H1 (cell line): ENCODE data around the gene KIN. TPM values are rescaled to one million over a fixed set of nuclear protein-coding genes. Genes with fewer than 3 reads are reported as not detected.

ENCODE experiments used
- CTCF ChIA-PET: fragments of 300-600 bp; sonication (Branson Sonifier 250); formaldehyde crosslinking; loops from one replicate; lab custom pipeline; 2021; ENCODE audit not compliant: partially characterized antibody; lab: Charles Lee
- POLR2A ChIA-PET: fragments of 300-600 bp; sonication (Branson Sonifier 250); formaldehyde crosslinking; loops from one replicate; lab custom pipeline; 2021; ENCODE audit warnings: inconsistent platforms; ENCODE audit not compliant: partially characterized antibody; lab: Charles Lee
- DNase-seq, 2 experiments: peaks; one replicate each; pipeline versions ENCODE4 v3.0.0 to v3.0.0-alpha.2; 2010 to 2022; ENCODE audit warnings: low spot score in 2 of 2, low read depth in 1 of 2, mixed read lengths in 1 of 2
- FAIRE-seq: peaks from 2 replicates; lab custom pipeline; 2011; peaks lifted over from hg19 to GRCh38; lab: Jason Lieb, UNC
- H2AFZ ChIP-seq: 2 replicates; pipeline ENCODE4 v1.8.1; 2012; ENCODE audit warnings: low read length, inconsistent platforms
- H2AK5ac ChIP-seq: 2 replicates; pipeline ENCODE4 v1.6.1; 2013; ENCODE audit warnings: low read depth, low read length
- H2BK120ac ChIP-seq: replicated peaks from 2 replicates; pipeline ENCODE3; 2013; ENCODE audit warnings: low read depth, low read length, inconsistent platforms
- H2BK12ac ChIP-seq: 2 replicates; pipeline ENCODE4 v1.6.1; 2013; ENCODE audit warnings: low read depth, low read length
- H2BK15ac ChIP-seq: 2 replicates; pipeline ENCODE4 v1.6.1; 2013; ENCODE audit warnings: low read length
- H2BK20ac ChIP-seq: 2 replicates; pipeline ENCODE4 v1.6.1; 2013; ENCODE audit warnings: low read length
- H2BK5ac ChIP-seq: 2 replicates; pipeline ENCODE4 v1.6.1; 2013; ENCODE audit warnings: low read depth, low read length
- H3K14ac ChIP-seq: 2 replicates; pipeline ENCODE4 v1.6.1; 2013; ENCODE audit warnings: inconsistent platforms; ENCODE audit not compliant: insufficient read length
- H3K18ac ChIP-seq: 2 replicates; pipeline ENCODE4 v1.6.1; 2013; ENCODE audit warnings: low read length; ENCODE audit errors: extremely low read depth
- H3K23ac ChIP-seq: 2 replicates; pipeline ENCODE4 v1.6.1; 2013; ENCODE audit warnings: inconsistent platforms; ENCODE audit not compliant: insufficient read length
- H3K23me2 ChIP-seq: 2 replicates; pipeline ENCODE4 v1.6.1; 2013; ENCODE audit warnings: low read depth, low read length
- H3K27ac ChIP-seq: 2 replicates; pipeline ENCODE4 v1.6.1; 2011; ENCODE audit warnings: low read depth, low read length, inconsistent platforms
- H3K27me3 ChIP-seq, 4 experiments: replicated peaks in 1 of 4; 1 replicate in 1 of 4; 2 replicates in 3 of 4; pipeline versions ENCODE4 v1.6.1 to v1.8.1; 2011 to 2013; ENCODE audit warnings: low read length in 3 of 4, mild to moderate bottlenecking in 3 of 4, inconsistent platforms in 2 of 4, mixed read lengths in 2 of 4, moderate library complexity in 1 of 4; ENCODE audit not compliant: control insufficient read depth in 3 of 4, insufficient read depth in 3 of 4; ENCODE audit errors: extremely low read depth in 1 of 4
- H3K36me3 ChIP-seq, 4 experiments: 2 replicates each; pipeline versions ENCODE4 v1.6.1 to v1.8.1; 2011 to 2013; ENCODE audit warnings: mild to moderate bottlenecking in 4 of 4, low read length in 3 of 4, moderate library complexity in 2 of 4, control low read depth in 1 of 4, inconsistent platforms in 1 of 4; ENCODE audit not compliant: insufficient read depth in 4 of 4, control insufficient read depth in 2 of 4
- H3K4ac ChIP-seq: replicated peaks from 2 replicates; pipeline ENCODE3; 2013; ENCODE audit warnings: low read length, low read depth, mixed read lengths, inconsistent platforms; ENCODE audit not compliant: insufficient read length
- H3K4me1 ChIP-seq, 4 experiments: replicated peaks in 1 of 4; 1 replicate in 1 of 4; 2 replicates in 3 of 4; pipeline versions ENCODE4 v1.6.1 to v1.8.1; 2011 to 2013; ENCODE audit warnings: low read length in 3 of 4, inconsistent platforms in 2 of 4, mixed read lengths in 1 of 4; ENCODE audit not compliant: insufficient read depth in 4 of 4, control insufficient read depth in 3 of 4
- H3K4me2 ChIP-seq, 2 experiments: 2 replicates each; pipeline versions ENCODE4 v1.6.1 to v1.8.1; 2011 to 2013; ENCODE audit warnings: low read depth in 2 of 2, low read length in 2 of 2, control low read depth in 1 of 2, inconsistent platforms in 1 of 2, mild to moderate bottlenecking in 1 of 2; ENCODE audit not compliant: insufficient read depth in 1 of 2
- H3K4me3 ChIP-seq, 4 experiments: fragments of 200-600, 300-600 bp in 1 of 4; sonication (generic), shearing (Covaris generic), sonication (Bioruptor Twin) in 1 of 4; 2 replicates each; pipeline versions ENCODE4 v1.5.1 to v1.8.1; 2011 to 2016; ENCODE audit warnings: low read length in 4 of 4, low read depth in 3 of 4, control low read depth in 2 of 4, inconsistent platforms in 2 of 4, mild to moderate bottlenecking in 2 of 4, mixed read lengths in 1 of 4, moderate library complexity in 1 of 4; ENCODE audit not compliant: insufficient read depth in 2 of 4; ENCODE audit errors: extremely low read depth in 1 of 4
- H3K56ac ChIP-seq: replicated peaks from 2 replicates; pipeline ENCODE3; 2013; ENCODE audit warnings: low read depth, mild to moderate bottlenecking, mixed read lengths, low read length, inconsistent platforms; ENCODE audit not compliant: insufficient read length
- H3K79me1 ChIP-seq: 2 replicates; pipeline ENCODE4 v1.6.1; 2013; ENCODE audit warnings: low read depth, low read length, control low read depth
- H3K79me2 ChIP-seq, 2 experiments: 2 replicates each; pipeline versions ENCODE4 v1.6.1 to v1.8.1; 2012 to 2013; ENCODE audit warnings: low read length in 2 of 2, mild to moderate bottlenecking in 2 of 2, inconsistent platforms in 1 of 2; ENCODE audit not compliant: insufficient read depth in 2 of 2, control insufficient read depth in 1 of 2
- H3K9ac ChIP-seq, 4 experiments: replicated peaks in 1 of 4; 1 replicate in 1 of 4; 2 replicates in 3 of 4; pipeline versions ENCODE4 v1.6.1 to v1.8.1; 2011 to 2013; ENCODE audit warnings: low read depth in 3 of 4, low read length in 3 of 4, control low read depth in 2 of 4, mild to moderate bottlenecking in 2 of 4, moderate library complexity in 2 of 4, inconsistent platforms in 1 of 4; ENCODE audit errors: extremely low read depth in 1 of 4
- H3K9me3 ChIP-seq, 2 experiments: 2 replicates each; pipeline versions ENCODE4 v1.6.1 to v1.8.1; 2012 to 2013; ENCODE audit warnings: mild to moderate bottlenecking in 2 of 2, moderate library complexity in 2 of 2, control low read depth in 1 of 2, inconsistent platforms in 1 of 2, low read depth in 1 of 2, low read length in 1 of 2, mixed read lengths in 1 of 2; ENCODE audit not compliant: insufficient read depth in 2 of 2
- H4K20me1 ChIP-seq, 2 experiments: replicated peaks in 1 of 2; 2 replicates each; pipeline versions ENCODE3 to v1.8.1; 2011 to 2013; ENCODE audit warnings: inconsistent platforms in 2 of 2, low read length in 2 of 2, mild to moderate bottlenecking in 1 of 2; ENCODE audit not compliant: insufficient read depth in 2 of 2, control insufficient read depth in 1 of 2
- H4K5ac ChIP-seq: 2 replicates; pipeline ENCODE4 v1.6.1; 2013; ENCODE audit warnings: low read length, low read depth, mixed read lengths, inconsistent platforms; ENCODE audit not compliant: insufficient read length
- H4K8ac ChIP-seq: 2 replicates; pipeline ENCODE4 v1.8.0; 2013; ENCODE audit warnings: mild to moderate bottlenecking, moderate library complexity, low read length, inconsistent platforms; ENCODE audit not compliant: insufficient read depth; ENCODE audit errors: extremely low read depth
- H4K91ac ChIP-seq: replicated peaks from 2 replicates; pipeline ENCODE3; 2013; ENCODE audit warnings: low read length, mixed read lengths, inconsistent platforms; ENCODE audit not compliant: insufficient read length
- ATF3 ChIP-seq: IDR thresholded peaks from 2 replicates; pipeline ENCODE4 v1.6.1; 2011; ENCODE audit warnings: low read depth, mild to moderate bottlenecking, low read length; ENCODE audit not compliant: insufficient read depth
- EP300 ChIP-seq, 2 experiments: IDR thresholded peaks; 1 replicate in 1 of 2; 2 replicates in 1 of 2; pipeline ENCODE4 v1.6.1; 2011 to 2012; ENCODE audit warnings: low read depth in 2 of 2, low read length in 2 of 2, mild to moderate bottlenecking in 2 of 2, borderline replicate concordance in 1 of 2, inconsistent platforms in 1 of 2, moderate library complexity in 1 of 2
- GABPA ChIP-seq: IDR thresholded peaks from 2 replicates; pipeline ENCODE4 v1.6.1; 2011; ENCODE audit warnings: mild to moderate bottlenecking, low read length, moderate library complexity, borderline replicate concordance; ENCODE audit not compliant: insufficient read depth
- PHF8 ChIP-seq: fragments of 200-600 bp; sonication (generic); conservative IDR thresholded peaks from 2 replicates; pipeline ENCODE4 v1.7.1; 2012; ENCODE audit warnings: low read depth, mild to moderate bottlenecking, inconsistent platforms, low read length, moderate library complexity
- SAP30 ChIP-seq: fragments of 300-600 bp; sonication (generic); IDR thresholded peaks from 2 replicates; pipeline ENCODE4 v1.7.1; 2012; ENCODE audit warnings: low read length, moderate library complexity, mild to moderate bottlenecking, inconsistent platforms; ENCODE audit not compliant: insufficient read depth, insufficient replicate concordance
- TBP ChIP-seq: IDR thresholded peaks from 2 replicates; pipeline ENCODE4 v1.6.1; 2011; ENCODE audit warnings: low read depth, low read length, improper control_type of control experiment
- WGBS, 2 experiments: shearing (Covaris generic) in 1 of 2; methylation state at CpG; one replicate each; pipeline versions ENCODE4 v1.1.6 to v1.1.7; 2013 to 2015; ENCODE audit warnings: low lambda C conversion rate in 2 of 2, mixed read lengths in 2 of 2, inconsistent platforms in 1 of 2, low coverage in 1 of 2, missing lambda C conversion rate in 1 of 2; ENCODE audit not compliant: insufficient replicate concordance in 2 of 2, insufficient coverage in 1 of 2, insufficient read length in 1 of 2; ENCODE audit errors: extremely low coverage in 1 of 2, missing lambda C conversion rate in 1 of 2; 5-methylcytosine and 5-hydroxymethylcytosine counted together
- polyA plus RNA-seq, 7 experiments: library from polyadenylated mRNA; depleted of rRNA in 3 of 7; stranded (reverse) in 5 of 7; unstranded in 2 of 7; fragments of >200 nt in 5 of 7; fragments of 200-250 nt in 2 of 7; gene quantifications; 1 replicate in 5 of 7; 2 replicates in 1 of 7; 4 replicates in 1 of 7; pipeline versions ENCODE4 v1.2.1 to v1.2.3, GENCODE V29; 2011 to 2013; ENCODE audit warnings: missing spikeins in 2 of 7, mixed read lengths in 2 of 7
- total RNA-seq: library from RNA; stranded (reverse); fragmentation: NEBNext Ultra II Directional; extraction: Animal tissue kit (Norgen Biotek cat#: 25700); gene quantifications from 2 replicates; pipeline ENCODE4 v1.2.1, GENCODE V29; 2021

Gene KIN
- total and polyA plus RNA-seq, 2 of the 8 experiments (the other 6 are each of a cell fraction or from before 2014, with no cell fraction given): 3.7 to 16.5 TPM

GRCh38 chr10:7829289-7829834, 41.6 kb upstream of the KIN start:
- H3K14ac ChIP-seq: no peak overlapping the region
- TF ChIP-seq SAP30 (no peak), ATF3 (no peak), PHF8 (no peak), GABPA (no peak), EP300 (IDR thresholded peaks at IDR 0.05; ENCODE audit: borderline replicate concordance in 1 of 2, low read depth in 2 of 2, low read length in 2 of 2) (no peak), TBP (no peak)
- WGBS, 2 experiments: 89% methylated on average over 10 of the region's 10 CpGs; no CpG with 5 or more reads in 1 of the 2 experiments

More at GRCh38 chr10:7829289-7829834, 41.6 kb upstream of the KIN start:
- CTCF ChIA-PET: no interaction called here
- no peak for DNase-seq
- Histone ChIP-seq H2BK12ac (no peak overlapping the region), H3K4me1 (0 out of 7 replicates have a peak, but pooled peaks cover 0 to 3% (median 0%) of the 10 kb centered on the region in 4 experiments), H4K20me1 (peaks cover 0 to 5% of the 10 kb centered on the region in 2 experiments), H3K56ac (no peak overlapping the region), H3K23me2 (no peaks in the 10 kb centered on the region), H3K36me3 (peaks cover 0 to 12% (median 9%) of the 10 kb centered on the region in 4 experiments; a peak in 4 of 8 replicates), H3K4me3 (no peak overlapping the region), H3K27me3 (no peaks in the 10 kb centered on the region), H3K23ac (no peak overlapping the region), H3K9ac (no peak overlapping the region), H3K27ac (no peak overlapping the region), H4K5ac (no peak overlapping the region), H4K91ac (no peak overlapping the region), H2BK5ac (no peak overlapping the region), H3K79me1 (peaks cover 7% of the 10 kb centered on the region; the same call in 1 of the 2 replicates), H3K4ac (no peak overlapping the region), H3K9me3 (no peaks in the 10 kb centered on the region), H2AK5ac (no peak overlapping the region), H3K18ac (no peak overlapping the region), H2BK120ac (no peak overlapping the region), H2AFZ (no peak overlapping the region), H2BK20ac (no peak overlapping the region), H3K79me2 (peaks cover 0 to 17% of the 10 kb centered on the region in 2 experiments; a peak in 2 of 4 replicates), H2BK15ac (no peak overlapping the region), H3K4me2 (no peak overlapping the region), H4K8ac (no peak overlapping the region)
- FAIRE-seq: no peak
- POLR2A ChIA-PET: interaction anchor here (1.6 kb wide), 1 partner anchor 11 kb away, joined by 4 read pairs; the partner anchor contains the start of gene TAF3
